CD4-positive, alpha-beta T cell treated with Interleukin-17A for 4 hours (primary cell): ENCODE data around the gene SMIM36.
"Not testable (repeated sequence)": the region's sequence is repeated elsewhere in the genome, so short reads cannot be mapped to it uniquely, and the experiment has no call there.

Source experiments
- DNase-seq: peaks from one replicate; pipeline ENCODE4 v3.0.0-alpha.2; 2020; ENCODE audit warnings: mixed read lengths

Gene SMIM36

GRCh38 chr17:55500103-55500502 is 11.1 kb downstream of the SMIM36 start:
- DNase-seq = no peak

- DNase-seq = no peak
Observed at GRCh38 chr17:55496094-55496881, 15.0 kb downstream of the SMIM36 start.

- DNase-seq = no peak
Observed at GRCh38 chr17:55495239-55495638, 16.0 kb downstream of the SMIM36 start.

GRCh38 chr17:55492781-55493341 is 18.4 kb downstream of the SMIM36 start:
- DNase-seq = no peak

GRCh38 chr17:55490376-55490775 is 20.9 kb downstream of the SMIM36 start:
- no peak for DNase-seq

GRCh38 chr17:55487695-55488432 is 23.4 kb downstream of the SMIM36 start:
- DNase-seq = no peak

- no peak for DNase-seq
Observed at GRCh38 chr17:55484575-55484974, 26.7 kb downstream of the SMIM36 start.

GRCh38 chr17:55482591-55483389 is 28.5 kb downstream of the SMIM36 start:
- no peak for DNase-seq

- DNase-seq = no peak
Observed at GRCh38 chr17:55480631-55481315, 30.5 kb downstream of the SMIM36 start.

GRCh38 chr17:55479903-55480302 is 31.3 kb downstream of the SMIM36 start:
- no peak for DNase-seq

- DNase-seq = no peak
Observed at GRCh38 chr17:55478971-55479370, 32.3 kb downstream of the SMIM36 start.

- no peak for DNase-seq
Observed at GRCh38 chr17:55466671-55467070, 44.6 kb downstream of the SMIM36 start.

GRCh38 chr17:55465771-55466170 is 45.5 kb downstream of the SMIM36 start:
- not testable (repeated sequence) for DNase-seq

GRCh38 chr17:55463600-55463999 is 47.7 kb downstream of the SMIM36 start:
- no peak for DNase-seq

GRCh38 chr17:55462711-55463110 is 48.5 kb downstream of the SMIM36 start:
- no peak for DNase-seq

- no peak for DNase-seq
Observed at GRCh38 chr17:55462234-55462633, 49.0 kb downstream of the SMIM36 start.

GRCh38 chr17:55458978-55459377 is 52.3 kb downstream of the SMIM36 start:
- no peak for DNase-seq

GRCh38 chr17:55458287-55458900 is 52.9 kb downstream of the SMIM36 start:
- DNase-seq = no peak

GRCh38 chr17:55456307-55457240 is 54.7 kb downstream of the SMIM36 start:
- no peak for DNase-seq

- no peak for DNase-seq
Observed at GRCh38 chr17:55454906-55455474, 56.3 kb downstream of the SMIM36 start.
